22Rv1 (cell line): ENCODE measurements around the gene KRT38.

Experiments
- ZFX ChIP-seq: fragments of 450-650 bp; IDR thresholded peaks from 2 replicates; pipeline ENCODE4 v1.6.1; 2017; ENCODE audit warnings: antibody characterized with exemption, borderline replicate concordance
- TF ChIP-seq, protein P1 (sequence below): fragments of 450-650 bp; IDR thresholded peaks from 2 replicates; pipeline ENCODE4 v1.5.1; 2017; ENCODE audit warnings: mild to moderate bottlenecking

DNA sequence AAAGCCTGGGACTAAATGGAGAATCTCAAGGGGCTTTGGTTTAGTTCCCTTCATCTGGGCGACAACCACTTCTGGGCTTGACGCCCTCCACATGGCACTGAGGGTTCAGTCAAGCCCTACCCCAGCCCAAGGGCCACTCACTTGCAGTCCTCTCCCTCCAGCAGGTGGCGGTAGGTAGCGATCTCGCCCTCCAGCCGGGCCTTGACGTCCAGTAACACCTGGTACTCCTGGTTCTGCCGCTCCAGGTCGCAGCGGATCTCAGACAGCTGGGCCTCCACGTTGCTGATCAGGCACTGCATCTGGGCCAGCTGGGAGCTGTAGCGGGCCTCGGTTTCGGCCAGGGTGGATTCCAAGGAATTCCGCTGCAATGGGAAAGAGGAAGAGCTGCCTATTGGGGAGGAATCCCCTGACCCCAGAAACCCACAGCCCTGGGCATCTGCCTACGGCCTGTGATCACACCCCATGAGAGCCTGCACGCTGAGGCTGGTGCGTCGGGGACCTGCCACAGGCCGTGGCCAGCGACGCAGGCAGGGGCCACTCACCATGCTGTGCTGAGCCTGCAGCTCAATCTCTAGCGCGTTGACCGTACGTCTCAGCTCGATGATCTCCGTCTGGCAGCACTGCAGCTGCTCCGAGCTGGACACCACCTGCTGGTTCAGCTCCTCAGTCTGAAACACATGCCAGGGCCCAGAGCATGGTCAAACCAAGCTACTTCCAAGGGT, 46.2 kb upstream of the KRT38 start:
- TF ChIP-seq, protein P1, sequence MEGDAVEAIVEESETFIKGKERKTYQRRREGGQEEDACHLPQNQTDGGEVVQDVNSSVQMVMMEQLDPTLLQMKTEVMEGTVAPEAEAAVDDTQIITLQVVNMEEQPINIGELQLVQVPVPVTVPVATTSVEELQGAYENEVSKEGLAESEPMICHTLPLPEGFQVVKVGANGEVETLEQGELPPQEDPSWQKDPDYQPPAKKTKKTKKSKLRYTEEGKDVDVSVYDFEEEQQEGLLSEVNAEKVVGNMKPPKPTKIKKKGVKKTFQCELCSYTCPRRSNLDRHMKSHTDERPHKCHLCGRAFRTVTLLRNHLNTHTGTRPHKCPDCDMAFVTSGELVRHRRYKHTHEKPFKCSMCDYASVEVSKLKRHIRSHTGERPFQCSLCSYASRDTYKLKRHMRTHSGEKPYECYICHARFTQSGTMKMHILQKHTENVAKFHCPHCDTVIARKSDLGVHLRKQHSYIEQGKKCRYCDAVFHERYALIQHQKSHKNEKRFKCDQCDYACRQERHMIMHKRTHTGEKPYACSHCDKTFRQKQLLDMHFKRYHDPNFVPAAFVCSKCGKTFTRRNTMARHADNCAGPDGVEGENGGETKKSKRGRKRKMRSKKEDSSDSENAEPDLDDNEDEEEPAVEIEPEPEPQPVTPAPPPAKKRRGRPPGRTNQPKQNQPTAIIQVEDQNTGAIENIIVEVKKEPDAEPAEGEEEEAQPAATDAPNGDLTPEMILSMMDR = peak; percentile 86
- no peak for TF ChIP-seq ZFX
